K562 (cell line): Measurements from ENCODE around the gene DEFB124. TPM values are rescaled to one million over a fixed set of nuclear protein-coding genes. Genes with fewer than 3 reads are reported as not detected.

Experiments used
- RERE ChIP-seq: sonication (generic); formaldehyde crosslinking; IDR thresholded peaks from 2 replicates; pipeline ENCODE4 v1.8.0; 2023; ENCODE audit warnings: missing genetic modification reagents, mild to moderate bottlenecking, borderline replicate concordance
- RHOXF2B ChIP-seq: fragments of 250-450 bp; sonication (Bioruptor Pico); conservative IDR thresholded peaks from 2 replicates; pipeline ENCODE4 v1.5.1; 2021
- ZFX ChIP-seq: sonication (generic); formaldehyde crosslinking; IDR thresholded peaks from 2 replicates; pipeline ENCODE4 v1.8.0; 2022; ENCODE audit warnings: mild to moderate bottlenecking, missing genetic modification reagents, moderate library complexity
- ZNF23 ChIP-seq: fragments of 250-450 bp; sonication (Bioruptor Pico); IDR thresholded peaks from 2 replicates; pipeline ENCODE4 v1.4.0; 2020; ENCODE audit warnings: mild to moderate bottlenecking
- polyA plus RNA-seq, 8 experiments: library from polyadenylated mRNA; depleted of rRNA in 4 of 8; stranded (reverse) in 5 of 8; unstranded in 3 of 8; fragments of >200 nt; fragmentation: Nextera tagmentation in 2 of 8; fragmentation: Illumina TruSeq in 1 of 8; extraction: Ambion mirVana in 2 of 8; extraction: Trizol in 1 of 8; gene quantifications; 2 replicates each; pipeline versions ENCODE4 v1.2.1 to v1.2.3, GENCODE V29; 2011 to 2014; ENCODE audit warnings: inconsistent platforms in 1 of 8, missing spikeins in 1 of 8
- total RNA-seq, 7 experiments: library from RNA; depleted of rRNA in 6 of 7; stranded (reverse); fragments of >200 nt in 6 of 7; fragmentation: Illumina TruSeq in 2 of 7; extraction: Trizol in 2 of 7; gene quantifications; 2 replicates each; pipeline versions ENCODE4 v1.2.1 to v1.2.3, GENCODE V29; 2011 to 2021; ENCODE audit warnings: low replicate concordance in 1 of 7
- TF ChIP-seq, protein P1 (sequence below): fragments of 450-650 bp; IDR thresholded peaks from 2 replicates; pipeline ENCODE4 v1.6.1; 2014; ENCODE audit warnings: low read depth, mild to moderate bottlenecking, moderate library complexity, borderline replicate concordance
- TF ChIP-seq, protein P2 (sequence below), 2 experiments: fragments of 450-650 bp; IDR thresholded peaks; 2 replicates each; pipeline ENCODE4 v1.6.1; 2018; ENCODE audit warnings: mild to moderate bottlenecking in 2 of 2, low read depth in 1 of 2; ENCODE audit not compliant: partially characterized antibody in 2 of 2

The DEFB124 gene
- total and polyA plus RNA-seq, 9 of the 15 experiments (the other 6 are each of a cell fraction or from before 2014, with no cell fraction given), result not detected

GRCh38 chr20:31476643-31477215 lies 1.8 kb upstream of the DEFB124 start (continued):
- TF ChIP-seq, protein P1, sequence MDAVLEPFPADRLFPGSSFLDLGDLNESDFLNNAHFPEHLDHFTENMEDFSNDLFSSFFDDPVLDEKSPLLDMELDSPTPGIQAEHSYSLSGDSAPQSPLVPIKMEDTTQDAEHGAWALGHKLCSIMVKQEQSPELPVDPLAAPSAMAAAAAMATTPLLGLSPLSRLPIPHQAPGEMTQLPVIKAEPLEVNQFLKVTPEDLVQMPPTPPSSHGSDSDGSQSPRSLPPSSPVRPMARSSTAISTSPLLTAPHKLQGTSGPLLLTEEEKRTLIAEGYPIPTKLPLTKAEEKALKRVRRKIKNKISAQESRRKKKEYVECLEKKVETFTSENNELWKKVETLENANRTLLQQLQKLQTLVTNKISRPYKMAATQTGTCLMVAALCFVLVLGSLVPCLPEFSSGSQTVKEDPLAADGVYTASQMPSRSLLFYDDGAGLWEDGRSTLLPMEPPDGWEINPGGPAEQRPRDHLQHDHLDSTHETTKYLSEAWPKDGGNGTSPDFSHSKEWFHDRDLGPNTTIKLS, result no peak
- TF ChIP-seq ZFX (CRISPR knock-in tag), result no peak
- TF ChIP-seq ZNF23, result no peak
- TF ChIP-seq RERE (CRISPR knock-in tag), result no peak
- TF ChIP-seq, protein P2, sequence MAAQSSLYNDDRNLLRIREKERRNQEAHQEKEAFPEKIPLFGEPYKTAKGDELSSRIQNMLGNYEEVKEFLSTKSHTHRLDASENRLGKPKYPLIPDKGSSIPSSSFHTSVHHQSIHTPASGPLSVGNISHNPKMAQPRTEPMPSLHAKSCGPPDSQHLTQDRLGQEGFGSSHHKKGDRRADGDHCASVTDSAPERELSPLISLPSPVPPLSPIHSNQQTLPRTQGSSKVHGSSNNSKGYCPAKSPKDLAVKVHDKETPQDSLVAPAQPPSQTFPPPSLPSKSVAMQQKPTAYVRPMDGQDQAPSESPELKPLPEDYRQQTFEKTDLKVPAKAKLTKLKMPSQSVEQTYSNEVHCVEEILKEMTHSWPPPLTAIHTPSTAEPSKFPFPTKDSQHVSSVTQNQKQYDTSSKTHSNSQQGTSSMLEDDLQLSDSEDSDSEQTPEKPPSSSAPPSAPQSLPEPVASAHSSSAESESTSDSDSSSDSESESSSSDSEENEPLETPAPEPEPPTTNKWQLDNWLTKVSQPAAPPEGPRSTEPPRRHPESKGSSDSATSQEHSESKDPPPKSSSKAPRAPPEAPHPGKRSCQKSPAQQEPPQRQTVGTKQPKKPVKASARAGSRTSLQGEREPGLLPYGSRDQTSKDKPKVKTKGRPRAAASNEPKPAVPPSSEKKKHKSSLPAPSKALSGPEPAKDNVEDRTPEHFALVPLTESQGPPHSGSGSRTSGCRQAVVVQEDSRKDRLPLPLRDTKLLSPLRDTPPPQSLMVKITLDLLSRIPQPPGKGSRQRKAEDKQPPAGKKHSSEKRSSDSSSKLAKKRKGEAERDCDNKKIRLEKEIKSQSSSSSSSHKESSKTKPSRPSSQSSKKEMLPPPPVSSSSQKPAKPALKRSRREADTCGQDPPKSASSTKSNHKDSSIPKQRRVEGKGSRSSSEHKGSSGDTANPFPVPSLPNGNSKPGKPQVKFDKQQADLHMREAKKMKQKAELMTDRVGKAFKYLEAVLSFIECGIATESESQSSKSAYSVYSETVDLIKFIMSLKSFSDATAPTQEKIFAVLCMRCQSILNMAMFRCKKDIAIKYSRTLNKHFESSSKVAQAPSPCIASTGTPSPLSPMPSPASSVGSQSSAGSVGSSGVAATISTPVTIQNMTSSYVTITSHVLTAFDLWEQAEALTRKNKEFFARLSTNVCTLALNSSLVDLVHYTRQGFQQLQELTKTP (IDR thresholded peaks at IDR 0.05; ENCODE audit: low read depth in 1 of 2, partially characterized antibody in 2 of 2), result no peak
- no peak for TF ChIP-seq RHOXF2B (CRISPR knock-in tag)
- TF ChIP-seq, all 486 proteins: peak for 0
